Psoas muscle (tissue), 8 donors: ENCODE measurements around the gene RGL3. TPM values are rescaled to one million over a fixed set of nuclear protein-coding genes. Genes with fewer than 3 reads are reported as not detected.

Source experiments
- ATAC-seq, 4 donors: fragments of 200-7000 bp; cut with Tn5 transposase; one replicate each; pipeline ENCODE4 v1.9.1; 2020; ENCODE audit warnings: moderate library complexity in 3 of 4, mild to moderate bottlenecking in 2 of 4
- DNase-seq, 2 donors: peaks; one replicate each; pipeline ENCODE4 v3.0.0-alpha.2; 2020
- H3K27ac ChIP-seq: fragments of 200-600 bp; one replicate; pipeline ENCODE4 v1.8.0; 2022
- H3K27me3 ChIP-seq, 3 donors: fragments of 200-600 bp in 1 of 3; one replicate each; pipeline versions ENCODE4 v1.6.1 to v1.8.0; 2013 to 2022; ENCODE audit warnings: low read length in 2 of 3, mild to moderate bottlenecking in 2 of 3, moderate library complexity in 1 of 3; ENCODE audit not compliant: insufficient read depth in 3 of 3
- H3K36me3 ChIP-seq, 2 donors: fragments of 200-600 bp in 1 of 2; one replicate each; pipeline versions ENCODE4 v1.6.1 to v1.8.0; 2013 to 2022; ENCODE audit warnings: low read depth in 1 of 2, mild to moderate bottlenecking in 1 of 2, moderate library complexity in 1 of 2; ENCODE audit not compliant: insufficient read depth in 1 of 2
- H3K4me1 ChIP-seq: fragments of 200-600 bp; one replicate; pipeline ENCODE4 v1.8.0; 2022
- H3K4me3 ChIP-seq: fragments of 200-600 bp; one replicate; pipeline ENCODE4 v1.8.0; 2022; ENCODE audit warnings: mild to moderate bottlenecking
- H3K9me3 ChIP-seq: fragments of 200-600 bp; one replicate; pipeline ENCODE4 v1.8.0; 2022
- WGBS, 3 donors: extraction: QIAGEN DNeasy Blood & Tissue Kit; methylation state at CpG; one replicate each; pipeline versions ENCODE4 v1.1.6 to v1.1.7; 2013; 5-methylcytosine and 5-hydroxymethylcytosine counted together
- intact Hi-C, 2 donors: fragments of 100-400 bp; cut with DNase I; formaldehyde crosslinking; loops; one replicate each; pipeline versions ENCODE4 v1.11.0 to v1.14.2; 2022
- polyA plus RNA-seq, 3 donors: library from polyadenylated mRNA; stranded (reverse); fragments of 200-250 nt; gene quantifications; one replicate each; pipeline ENCODE4 v1.2.3, GENCODE V29; 2013
- total RNA-seq, 4 donors: library from RNA; stranded (reverse); fragmentation: NEBNext Ultra II Directional in 2 of 4; extraction: Animal tissue kit (Norgen Biotek cat#: 25700) in 2 of 4; gene quantifications; one replicate each; pipeline versions ENCODE4 v1.2.1 to v1.2.4, GENCODE V29; 2021 to 2023
- TF ChIP-seq, protein P1 (sequence below): fragments of 200-600 bp; IDR thresholded peaks from one replicate; pipeline ENCODE4 v1.8.0; 2022; ENCODE audit warnings: antibody characterized with exemption
- donor health status: healthy with polysubstance abuse.
- donor health status: DM: no; HTN: no; CAD: no; lungs with moderate emphysema.
- donor health status: Bipolar disorder and iron deficiency.
- donor health status: healthy.
- donor health status: DM: yes; HTN: yes; CAD: no.
- donor health status: DM: no; HTN: no; CAD: no.
- donor health status: DM: no; HTN: no; CAD: no.
- donor health status: DM: yes; HTN: yes; CAD: no.

Gene RGL3
- total and polyA plus RNA-seq, 7 donors = 1.2 to 6.4 (median 2.2) TPM

- no peak for DNase-seq
- Histone ChIP-seq H3K4me3 (no peak overlapping the region), H3K27ac (no peak overlapping the region), H3K36me3 (no peaks in the 10 kb centered on the region), H3K27me3 (peaks cover 0 to 53% (median 24%) of the 10 kb centered on the region in 3 donors), H3K4me1 (no peaks in the 10 kb centered on the region), H3K9me3 (no peaks in the 10 kb centered on the region)
- TF ChIP-seq, protein P1, sequence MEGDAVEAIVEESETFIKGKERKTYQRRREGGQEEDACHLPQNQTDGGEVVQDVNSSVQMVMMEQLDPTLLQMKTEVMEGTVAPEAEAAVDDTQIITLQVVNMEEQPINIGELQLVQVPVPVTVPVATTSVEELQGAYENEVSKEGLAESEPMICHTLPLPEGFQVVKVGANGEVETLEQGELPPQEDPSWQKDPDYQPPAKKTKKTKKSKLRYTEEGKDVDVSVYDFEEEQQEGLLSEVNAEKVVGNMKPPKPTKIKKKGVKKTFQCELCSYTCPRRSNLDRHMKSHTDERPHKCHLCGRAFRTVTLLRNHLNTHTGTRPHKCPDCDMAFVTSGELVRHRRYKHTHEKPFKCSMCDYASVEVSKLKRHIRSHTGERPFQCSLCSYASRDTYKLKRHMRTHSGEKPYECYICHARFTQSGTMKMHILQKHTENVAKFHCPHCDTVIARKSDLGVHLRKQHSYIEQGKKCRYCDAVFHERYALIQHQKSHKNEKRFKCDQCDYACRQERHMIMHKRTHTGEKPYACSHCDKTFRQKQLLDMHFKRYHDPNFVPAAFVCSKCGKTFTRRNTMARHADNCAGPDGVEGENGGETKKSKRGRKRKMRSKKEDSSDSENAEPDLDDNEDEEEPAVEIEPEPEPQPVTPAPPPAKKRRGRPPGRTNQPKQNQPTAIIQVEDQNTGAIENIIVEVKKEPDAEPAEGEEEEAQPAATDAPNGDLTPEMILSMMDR = no peak
- no peak for ATAC-seq
- intact Hi-C loops = loop anchor here in 1 of 2 donors (5.0 kb wide), 1 partner anchor 41 kb away; the partner anchor contains the start of gene EPOR
- WGBS, 3 donors = 8 to 16% (median 15%) methylated on average over 21 to 22 of the region's 22 CpGs
Observed at GRCh38 chr19:11423791-11424181, 4.7 kb upstream of the RGL3 start.

GRCh38 chr19:11423164-11423790 lies 4.2 kb upstream of the RGL3 start:
- 40 to 45% (median 40%) methylated on average over 26 to 27 of the region's 27 CpGs for WGBS, 3 donors
- Histone ChIP-seq H3K9me3 (no peaks in the 10 kb centered on the region), H3K27ac (no peak overlapping the region), H3K27me3 (peaks cover 0 to 58% (median 26%) of the 10 kb centered on the region in 3 donors), H3K36me3 (no peaks in the 10 kb centered on the region), H3K4me3 (no peak overlapping the region), H3K4me1 (no peaks in the 10 kb centered on the region)
- TF ChIP-seq, protein P1 = no peak
- intact Hi-C loops = loop anchor here in 1 of 2 donors (5.0 kb wide), 1 partner anchor 41 kb away; the partner anchor contains the start of gene EPOR
- no peak for DNase-seq
- ATAC-seq = no peak

GRCh38 chr19:11422163-11423065 lies 3.3 kb upstream of the RGL3 start:
- WGBS, 3 donors = 5 to 11% (median 6%) methylated on average over 44 to 56 of the region's 56 CpGs
- H3K27me3 ChIP-seq = peaks cover 0 to 64% (median 28%) of the 10 kb centered on the region in 3 donors
- peak; percentile 57 to 70 (median 64) for ATAC-seq
- peak; percentile 70 to 86 for DNase-seq
- H3K9me3 ChIP-seq = no peaks in the 10 kb centered on the region
- no peaks in the 10 kb centered on the region for H3K4me1 ChIP-seq
- H3K4me3 ChIP-seq = peak overlapping the region; percentile 45
- no peaks in the 10 kb centered on the region for H3K36me3 ChIP-seq
- intact Hi-C loops = loop anchor here in 1 of 2 donors (5.0 kb wide), 1 partner anchor 40 kb away; the partner anchor contains the start of gene EPOR
- TF ChIP-seq, protein P1 = no peak
- no peak overlapping the region for H3K27ac ChIP-seq

DNA sequence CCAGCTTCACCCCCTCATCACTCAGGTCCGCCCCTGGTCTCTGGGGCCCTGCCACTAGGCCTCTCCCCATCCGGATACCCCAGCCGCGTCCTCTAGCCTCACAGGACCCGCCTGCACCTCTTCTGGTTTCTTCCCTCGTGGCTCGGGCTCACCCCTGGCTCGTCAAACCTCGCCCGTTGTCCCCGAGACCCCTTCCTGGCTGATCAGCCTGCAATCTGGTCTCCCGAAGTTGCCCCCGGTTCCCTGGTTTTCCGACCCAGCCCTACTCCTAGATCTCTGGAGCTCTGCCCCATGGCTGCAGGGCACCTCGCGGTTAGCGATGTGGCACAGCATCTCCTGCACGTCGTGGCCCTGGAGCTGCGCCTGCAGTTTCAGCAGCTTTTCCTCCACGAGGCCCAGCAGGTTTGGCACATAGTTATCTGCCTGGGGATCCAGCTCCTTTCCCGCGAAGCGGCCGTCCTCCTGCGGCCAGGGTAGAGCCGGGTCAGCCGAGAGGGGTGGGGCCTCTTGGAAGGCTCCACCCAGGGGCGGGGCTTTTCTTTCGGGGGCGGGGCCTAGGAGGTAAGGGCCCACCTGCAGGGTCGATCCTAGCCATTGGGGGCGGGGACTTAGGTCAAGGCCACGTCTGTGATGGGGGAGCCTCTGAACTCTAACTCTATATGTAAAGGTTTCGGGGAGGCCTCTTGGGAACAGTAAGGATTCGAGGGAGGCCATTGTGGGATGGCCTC lies 2.4 kb upstream of the RGL3 start:
- intact Hi-C loops = loop anchor here in 1 of 2 donors (5.0 kb wide), 1 partner anchor 39 kb away; the partner anchor contains the start of gene EPOR
- H3K27me3 ChIP-seq = peaks cover 0 to 72% (median 28%) of the 10 kb centered on the region in 3 donors

More for the DNA sequence above, 2.4 kb upstream of the RGL3 start:
- H3K27ac ChIP-seq = peak overlapping the region; percentile 16
- no peaks in the 10 kb centered on the region for H3K4me1 ChIP-seq
- no peaks in the 10 kb centered on the region for H3K9me3 ChIP-seq
- WGBS, 3 donors = 16 to 17% (median 16%) methylated on average over 35 to 36 of the region's 36 CpGs
- peak; percentile 29 to 58 (median 42) for ATAC-seq
- DNase-seq = peak; percentile 42 to 70
- TF ChIP-seq, protein P1 = no peak
- H3K36me3 ChIP-seq = no peaks in the 10 kb centered on the region
- peak overlapping the region; percentile 47 for H3K4me3 ChIP-seq
